ENCODE data around the gene MUC6. TPM values are rescaled to one million over a fixed set of nuclear protein-coding genes. Genes with fewer than 3 reads are reported as not detected.

Gene MUC6
- total and polyA plus RNA-seq, 2 of the 8 experiments (the other 6 are each of a cell fraction or from before 2014, with no cell fraction given), result not detected

GRCh38 chr11:984546-984945, 52.0 kb downstream of the MUC6 start:
- Histone ChIP-seq H2BK120ac (replicated peaks; ENCODE audit: low read depth, low read length) (no peak overlapping the region), H3K4ac (replicated peaks; ENCODE audit: insufficient read length, low read depth, low read length) (no peak overlapping the region), H3K23me2 (ENCODE audit: low read depth, low read length) (no peaks in the 10 kb centered on the region), H3K4me2 (ENCODE audit: insufficient read depth in 1 of 2, low read depth in 2 of 2, low read length in 2 of 2) (no peak overlapping the region), H3K9me3 (ENCODE audit: insufficient read depth in 2 of 2, low read depth in 1 of 2, low read length in 1 of 2) (no peaks in the 10 kb centered on the region), H2BK20ac (ENCODE audit: low read length) (no peak overlapping the region), H3K18ac (ENCODE audit: extremely low read depth, low read length) (no peak overlapping the region), H3K23ac (ENCODE audit: insufficient read length) (no peak overlapping the region), H3K27ac (ENCODE audit: low read depth, low read length) (no peak overlapping the region), H2AK5ac (ENCODE audit: low read depth, low read length) (no peak overlapping the region), H3K14ac (ENCODE audit: insufficient read length) (no peak overlapping the region), H3K4me1 (replicated peaks in 1 of 4; ENCODE audit: control insufficient read depth in 3 of 4, insufficient read depth in 4 of 4, low read length in 3 of 4) (no peaks in the 10 kb centered on the region; a peak in 1 of 7 replicates), H2BK15ac (ENCODE audit: low read length) (no peak overlapping the region), H4K91ac (replicated peaks; ENCODE audit: insufficient read length, low read length) (no peak overlapping the region), H3K79me2 (ENCODE audit: control insufficient read depth in 1 of 2, insufficient read depth in 2 of 2, low read length in 2 of 2) (no peaks in the 10 kb centered on the region; a peak in 1 of 4 replicates), H3K79me1 (ENCODE audit: low read depth, low read length) (no peaks in the 10 kb centered on the region), H2BK12ac (ENCODE audit: low read depth, low read length) (no peak overlapping the region), H4K5ac (ENCODE audit: insufficient read length, low read depth, low read length) (no peak overlapping the region), H3K4me3 (ENCODE audit: extremely low read depth in 1 of 4, insufficient read depth in 2 of 4, low read depth in 3 of 4, low read length in 4 of 4) (no peak overlapping the region), H2AFZ (ENCODE audit: low read length) (no peak overlapping the region), H3K36me3 (ENCODE audit: control insufficient read depth in 2 of 4, insufficient read depth in 4 of 4, low read length in 3 of 4) (peaks cover 15 to 55% (median 44%) of the 10 kb centered on the region in 4 experiments), H4K8ac (ENCODE audit: extremely low read depth, insufficient read depth, low read length) (no peak overlapping the region), H3K9ac (replicated peaks in 1 of 4; ENCODE audit: extremely low read depth in 1 of 4, low read depth in 3 of 4, low read length in 3 of 4) (no peak overlapping the region), H3K27me3 (replicated peaks in 1 of 4; ENCODE audit: control insufficient read depth in 3 of 4, extremely low read depth in 1 of 4, insufficient read depth in 3 of 4, low read length in 3 of 4) (no peaks in the 10 kb centered on the region), H3K56ac (replicated peaks; ENCODE audit: insufficient read length, low read depth, low read length) (no peak overlapping the region), H2BK5ac (ENCODE audit: low read depth, low read length) (peak overlapping the region; percentile 44; the same call in 1 of the 2 replicates), H4K20me1 (replicated peaks in 1 of 2; ENCODE audit: control insufficient read depth in 1 of 2, insufficient read depth in 2 of 2, low read length in 2 of 2) (peaks cover 0 to 6% of the 10 kb centered on the region in 2 experiments)
- TF ChIP-seq SP1 (IDR thresholded peaks at IDR 0.05; ENCODE audit: low read depth, low read length), result no peak
- no peak for TF ChIP-seq KDM1A (IDR thresholded peaks at IDR 0.05; ENCODE audit: borderline replicate concordance, low read length)
- TF ChIP-seq NRF1 (IDR thresholded peaks at IDR 0.05; ENCODE audit: low read depth, low read length), result no peak
- no peak for TF ChIP-seq JUND (IDR thresholded peaks at IDR 0.05; ENCODE audit: low read length)
- no peak for TF ChIP-seq GTF2F1 (IDR thresholded peaks at IDR 0.05; ENCODE audit: borderline replicate concordance, low read depth, low read length)
- no peak for TF ChIP-seq TEAD4 (IDR thresholded peaks at IDR 0.05; ENCODE audit: low read depth, low read length)
- TF ChIP-seq POLR2A (IDR thresholded peaks at IDR 0.05; ENCODE audit: control extremely low read depth in 1 of 2, low read depth in 2 of 2, low read length in 2 of 2), result no peak
- TF ChIP-seq FOSL1 (IDR thresholded peaks at IDR 0.05; ENCODE audit: insufficient read depth, low read depth, low read length), result no peak
- TF ChIP-seq RFX5 (IDR thresholded peaks at IDR 0.05; ENCODE audit: borderline replicate concordance, low read depth, low read length), result no peak
- no peak for TF ChIP-seq RBBP5 (IDR thresholded peaks at IDR 0.05; ENCODE audit: borderline replicate concordance, low read depth, low read length)
- no peak for TF ChIP-seq CTCF (IDR thresholded peaks at IDR 0.05; ENCODE audit: control extremely low read depth in 1 of 3, insufficient read depth in 1 of 3, low read depth in 1 of 3, low read length in 3 of 3)
- TF ChIP-seq MAX (IDR thresholded peaks at IDR 0.05), result no peak
- ChIA-PET CTCF (ENCODE audit: partially characterized antibody) (interaction anchor here (0.9 to 1.7 kb wide), 8 partner anchors 9 to 92 kb away, joined by 3 to 7 read pairs (median 3); no protein-coding TSS in a partner anchor), POLR2A (ENCODE audit: partially characterized antibody) (interaction anchor here (1.3 kb wide), 1 partner anchor 9 kb away, joined by 3 read pairs; no protein-coding TSS in a partner anchor)
- 97% methylated on average over 15 of the region's 15 CpGs; no CpG with 5 or more reads in 1 of the 2 experiments for WGBS, 2 experiments (ENCODE audit: extremely low coverage in 1 of 2, insufficient coverage in 1 of 2, insufficient read length in 1 of 2, insufficient replicate concordance in 2 of 2, low coverage in 1 of 2, low lambda C conversion rate in 2 of 2, missing lambda C conversion rate in 1 of 2)
- DNase-seq (ENCODE audit: low read depth in 1 of 2, low spot score in 2 of 2) (no peak), FAIRE-seq (no peak)

All from H1 (cell line).